ENCODE results near the gene STX4.

DNA sequence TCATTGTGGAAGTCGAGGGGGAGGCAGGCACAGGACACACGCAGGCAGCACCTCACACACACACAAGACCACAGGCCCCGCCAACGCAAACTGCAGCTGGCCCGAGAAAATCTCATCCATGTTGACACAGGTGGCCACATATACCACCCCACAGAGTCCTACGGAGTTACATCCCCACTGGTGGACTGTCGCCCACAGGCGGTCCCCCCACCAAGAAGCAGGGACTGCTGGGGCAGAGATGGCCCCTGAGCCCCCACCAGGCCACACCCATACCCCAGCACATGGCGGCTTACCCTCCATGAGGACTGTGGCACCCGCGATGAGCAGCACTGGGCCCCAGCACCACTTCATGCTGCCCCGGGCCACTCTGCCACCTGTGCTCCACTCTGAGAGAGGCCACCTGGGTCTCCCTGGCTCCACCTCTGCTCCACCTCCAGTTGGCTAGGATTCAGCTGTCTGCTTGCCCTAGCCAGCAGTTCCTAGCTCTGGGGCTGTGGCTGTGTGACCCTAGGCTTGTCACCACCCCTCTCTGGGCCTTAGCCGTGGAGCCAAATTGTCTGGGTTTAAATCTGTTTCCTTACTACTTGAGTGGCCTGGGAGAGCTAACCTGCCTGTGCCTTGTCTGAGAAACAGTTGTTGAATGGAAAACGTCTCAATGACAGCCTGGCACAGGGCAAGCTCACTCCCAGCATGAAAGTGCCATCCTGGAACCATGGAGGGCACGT lies 55.3 kb downstream of the STX4 start, which contains the start of gene PRSS53:
- TF ChIP-seq POLR2AphosphoS5 (IDR thresholded peaks at IDR 0.05; ENCODE audit: borderline replicate concordance, low read depth, low read length) (no peak), EZH2 (IDR thresholded peaks at IDR 0.05) (no peak), FOXP2 (optimal IDR thresholded peaks at IDR 0.05; ENCODE audit: control extremely low read depth, extremely low read length, insufficient read depth) (no peak)
